Epithelial cell of esophagus (primary cell): ENCODE data around the gene NCR2.

ENCODE experiments used
- DNase-seq: peaks from one replicate; pipeline ENCODE4 v3.0.0; 2010; ENCODE audit warnings: low read depth
- H3K4me3 ChIP-seq: 2 replicates; pipeline ENCODE4 v1.5.1; 2011; ENCODE audit warnings: mild to moderate bottlenecking, low read length, control low read depth
- TF ChIP-seq, protein P1 (sequence below): IDR thresholded peaks from 2 replicates; pipeline ENCODE4 v1.5.1; 2011; ENCODE audit warnings: low read depth, mild to moderate bottlenecking, low read length, control low read depth, inconsistent platforms; ENCODE audit not compliant: insufficient read depth; ENCODE audit errors: missing control alignments

Gene NCR2

DNA sequence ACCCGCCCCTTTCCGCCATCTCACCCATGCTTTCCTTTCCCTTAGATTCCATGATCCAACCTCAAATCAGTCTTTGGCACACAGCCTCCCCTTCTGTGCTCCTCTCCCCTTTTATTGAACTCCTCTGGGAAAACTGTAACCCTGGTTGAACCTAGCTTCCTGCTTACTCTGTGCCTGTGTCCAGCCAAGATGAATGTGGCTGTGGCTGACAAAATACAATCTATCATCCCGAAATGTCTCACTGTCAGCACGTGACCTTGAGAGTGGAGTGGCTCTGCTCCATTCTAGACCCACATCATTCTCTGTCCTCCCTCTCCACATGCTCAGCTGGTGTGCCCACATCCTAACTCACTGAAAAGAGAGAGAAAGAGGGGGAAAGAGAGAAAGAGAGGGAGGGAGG lies 11.0 kb downstream of the NCR2 start:
- no peak overlapping the region for H3K4me3 ChIP-seq
- TF ChIP-seq, protein P1, sequence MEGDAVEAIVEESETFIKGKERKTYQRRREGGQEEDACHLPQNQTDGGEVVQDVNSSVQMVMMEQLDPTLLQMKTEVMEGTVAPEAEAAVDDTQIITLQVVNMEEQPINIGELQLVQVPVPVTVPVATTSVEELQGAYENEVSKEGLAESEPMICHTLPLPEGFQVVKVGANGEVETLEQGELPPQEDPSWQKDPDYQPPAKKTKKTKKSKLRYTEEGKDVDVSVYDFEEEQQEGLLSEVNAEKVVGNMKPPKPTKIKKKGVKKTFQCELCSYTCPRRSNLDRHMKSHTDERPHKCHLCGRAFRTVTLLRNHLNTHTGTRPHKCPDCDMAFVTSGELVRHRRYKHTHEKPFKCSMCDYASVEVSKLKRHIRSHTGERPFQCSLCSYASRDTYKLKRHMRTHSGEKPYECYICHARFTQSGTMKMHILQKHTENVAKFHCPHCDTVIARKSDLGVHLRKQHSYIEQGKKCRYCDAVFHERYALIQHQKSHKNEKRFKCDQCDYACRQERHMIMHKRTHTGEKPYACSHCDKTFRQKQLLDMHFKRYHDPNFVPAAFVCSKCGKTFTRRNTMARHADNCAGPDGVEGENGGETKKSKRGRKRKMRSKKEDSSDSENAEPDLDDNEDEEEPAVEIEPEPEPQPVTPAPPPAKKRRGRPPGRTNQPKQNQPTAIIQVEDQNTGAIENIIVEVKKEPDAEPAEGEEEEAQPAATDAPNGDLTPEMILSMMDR, result no peak
- DNase-seq, result no peak

DNA sequence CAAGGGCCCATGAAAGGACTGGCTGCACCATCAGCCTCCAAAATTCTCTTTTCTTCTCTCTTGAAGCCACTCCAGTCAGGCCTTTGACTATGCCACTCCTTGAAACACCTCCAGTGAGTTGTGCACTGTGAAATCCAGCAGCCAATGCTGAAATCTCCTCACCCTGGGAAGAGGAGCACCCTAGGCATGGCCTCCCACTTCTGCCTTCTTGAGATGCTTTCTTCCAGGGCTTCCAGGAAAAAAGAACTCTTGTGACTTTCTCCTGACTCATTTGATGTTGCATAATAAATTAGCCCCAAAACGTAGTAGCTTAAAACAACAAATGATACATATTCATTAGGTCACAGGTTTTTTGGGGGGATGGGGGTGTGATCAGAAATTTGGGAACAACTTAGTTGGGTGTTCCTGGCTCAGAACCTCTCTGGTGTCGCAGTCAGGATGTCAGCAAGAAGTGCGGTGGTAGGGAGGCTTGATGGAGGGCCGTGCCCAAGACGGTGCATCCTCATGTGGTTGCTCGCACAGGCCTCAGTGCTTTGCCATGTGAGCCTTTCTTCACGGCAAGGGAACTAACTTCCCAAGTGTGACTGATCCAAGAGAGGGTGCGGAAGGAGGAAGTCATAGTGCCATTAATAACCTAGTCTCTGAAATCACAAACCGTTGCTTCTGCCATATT lies 12.1 kb downstream of the NCR2 start:
- DNase-seq, result peak; percentile 16
- no peak overlapping the region for H3K4me3 ChIP-seq
- TF ChIP-seq, protein P1, result no peak

DNA sequence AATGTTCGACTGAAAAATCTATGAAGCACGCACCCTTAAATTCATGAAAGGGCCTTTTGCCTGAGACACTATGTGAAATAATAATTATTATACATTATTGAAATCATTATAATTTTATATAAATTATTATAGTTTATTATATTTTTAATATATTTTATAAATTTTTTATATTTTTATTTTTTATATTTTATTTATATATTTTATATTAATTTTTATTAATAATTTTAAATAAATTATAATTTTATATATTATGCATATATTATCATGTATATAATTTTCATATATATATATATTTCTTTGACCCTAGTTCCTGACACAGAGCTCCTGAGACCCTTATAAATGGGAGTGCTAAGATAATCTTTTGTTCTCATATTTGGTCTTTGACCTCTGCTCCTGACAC lies 13.5 kb downstream of the NCR2 start:
- DNase-seq, result no peak
- TF ChIP-seq, protein P1, result no peak
- H3K4me3 ChIP-seq, result no peak overlapping the region

DNA sequence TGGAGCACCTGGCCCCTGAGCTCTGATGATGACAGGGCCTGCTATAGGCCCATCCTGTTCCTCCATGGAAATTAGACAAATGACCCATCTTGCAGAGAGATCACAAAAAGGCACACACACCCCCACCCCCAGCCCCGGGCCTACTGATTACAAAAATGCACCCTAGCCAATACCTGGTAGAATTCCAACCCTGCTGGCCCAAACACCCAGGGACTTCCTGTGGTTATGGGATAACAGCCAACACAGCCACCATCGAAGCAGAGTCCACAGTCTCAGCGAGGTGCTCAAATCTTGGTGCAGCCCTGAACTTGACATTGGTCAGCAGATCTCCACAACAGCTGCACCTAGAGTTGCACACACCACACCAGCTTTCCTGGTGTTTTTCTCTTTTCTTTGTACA lies 17.0 kb downstream of the NCR2 start:
- TF ChIP-seq, protein P1, result no peak
- no peak for DNase-seq
- H3K4me3 ChIP-seq, result no peak overlapping the region

DNA sequence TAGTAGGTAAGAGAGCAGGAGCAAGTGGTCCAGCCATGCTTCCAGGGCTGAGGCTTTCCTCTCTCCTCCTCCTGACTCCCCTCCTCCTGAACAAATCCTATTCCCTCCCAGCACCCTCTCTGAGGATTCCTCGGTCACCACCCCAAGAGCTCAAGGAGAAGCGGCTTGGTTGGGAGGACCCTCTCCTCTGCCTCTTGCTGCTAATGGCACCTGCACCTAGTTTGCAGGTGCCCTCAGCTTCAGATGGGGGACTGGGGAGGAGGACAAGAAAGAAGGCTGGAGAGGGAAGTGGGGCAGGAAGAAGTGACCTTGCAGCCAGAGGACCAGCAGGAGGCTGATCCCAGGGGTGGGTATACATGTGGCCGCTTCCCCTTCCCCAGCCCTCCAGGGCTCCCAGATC lies 17.5 kb downstream of the NCR2 start:
- no peak overlapping the region for H3K4me3 ChIP-seq
- TF ChIP-seq, protein P1, result no peak
- DNase-seq, result no peak

DNA sequence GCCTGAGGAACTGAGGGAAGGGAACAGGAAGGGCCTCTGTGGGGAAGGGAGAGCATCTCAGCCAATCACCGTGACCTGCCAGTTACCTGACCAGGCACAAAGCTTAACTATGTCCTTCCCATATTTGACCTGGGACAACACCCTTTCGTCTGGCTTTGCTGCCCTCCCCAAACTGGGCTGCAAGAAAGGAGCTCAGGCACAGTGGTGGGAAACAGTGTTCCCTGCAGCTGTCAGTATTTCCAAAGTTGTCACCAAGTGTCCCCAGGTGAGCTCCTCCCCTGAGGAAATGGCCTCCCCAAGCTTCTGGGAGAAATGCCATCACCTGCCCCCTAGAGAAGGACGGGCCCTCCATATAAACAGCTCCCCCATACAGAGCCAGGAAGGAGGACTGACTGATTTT lies 17.9 kb downstream of the NCR2 start:
- no peak overlapping the region for H3K4me3 ChIP-seq
- TF ChIP-seq, protein P1, result no peak
- no peak for DNase-seq

DNA sequence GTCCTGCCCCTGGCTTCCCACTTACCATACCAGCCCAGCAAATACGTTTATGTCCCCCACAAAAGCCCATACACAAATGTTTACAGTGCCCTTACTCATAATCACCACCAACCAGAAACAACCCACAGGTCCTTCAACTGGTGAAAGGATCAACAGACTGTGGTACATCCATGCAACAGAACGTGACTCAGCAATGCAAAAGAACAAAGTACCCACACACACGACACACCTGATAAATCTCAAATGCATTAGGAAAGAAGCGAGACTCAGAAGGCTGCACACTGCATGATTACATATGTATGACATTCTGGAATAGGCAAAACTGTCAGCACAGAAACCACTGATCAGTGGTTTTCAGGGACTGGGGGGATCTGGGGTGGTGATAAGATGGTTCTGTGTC lies 20.5 kb downstream of the NCR2 start:
- TF ChIP-seq, protein P1, result no peak
- DNase-seq, result no peak

More for the DNA sequence above, 20.5 kb downstream of the NCR2 start:
- H3K4me3 ChIP-seq, result no peak overlapping the region
